GM12878 (cell line): ENCODE results near the gene FATE1. TPM values are rescaled to one million over a fixed set of nuclear protein-coding genes. Genes with fewer than 3 reads are reported as not detected.

ENCODE experiments used
- ATAC-seq: fragments of 200-7000 bp; cut with Tn5 transposase; 3 replicates; pipeline ENCODE4 v1.9.1; 2020; ENCODE audit warnings: mild to moderate bottlenecking, moderate library complexity
- BruUV-seq: library from RNA; stranded (reverse); fragments of 400-500 nt; replicated peaks from 2 replicates; lab custom pipeline; 2021; lab: Mats Ljungman, UMichigan
- CTCF ChIA-PET: fragments of 300-600 bp; sonication (Branson Sonifier 250); formaldehyde crosslinking; extraction: SDS; loops from one replicate; lab custom pipeline; 2021; ENCODE audit warnings: inconsistent platforms; lab: Yijun Ruan, JAX
- POLR2A ChIA-PET: fragments of 350-600 bp; formaldehyde crosslinking; extraction: SDS; loops from one replicate; lab custom pipeline; 2021; ENCODE audit warnings: inconsistent platforms; lab: Charles Lee
- RAD21 ChIA-PET: fragments of 300-600 bp; sonication (Branson Sonifier 250); formaldehyde crosslinking; loops from one replicate; lab custom pipeline; 2023; ENCODE audit warnings: antibody characterized with exemption; ENCODE audit not compliant: unreplicated experiment; lab: Charles Lee
- SMC1A ChIA-PET: fragments of 300-600 bp; sonication (Branson Sonifier 250); formaldehyde crosslinking; loops from one replicate; lab custom pipeline; 2023; ENCODE audit not compliant: unreplicated experiment, uncharacterized antibody; lab: Charles Lee
- DNase-seq: peaks from one replicate; pipeline ENCODE4 v3.0.0-alpha.2; 2011; ENCODE audit warnings: low read depth, low spot score
- FAIRE-seq: peaks from 3 replicates; lab custom pipeline; 2011; peaks lifted over from hg19 to GRCh38; lab: Jason Lieb, UNC
- H2AFZ ChIP-seq: 2 replicates; pipeline ENCODE4 v1.6.0; 2011; ENCODE audit warnings: low read depth, low read length, control low read depth; ENCODE audit not compliant: control insufficient read depth
- H3K27ac ChIP-seq: 2 replicates; pipeline ENCODE4 v1.5.1; 2011; ENCODE audit warnings: control low read depth; ENCODE audit not compliant: control insufficient read depth, insufficient read depth
- H3K27me3 ChIP-seq, 2 experiments: replicated peaks in 1 of 2; 2 replicates each; pipeline versions ENCODE4 v1.6.0 to v1.6.1; 2011; ENCODE audit warnings: low read length in 1 of 2; ENCODE audit not compliant: control insufficient read depth in 2 of 2, insufficient read depth in 2 of 2
- H3K36me3 ChIP-seq, 2 experiments: 2 replicates each; pipeline ENCODE4 v1.5.1; 2011; ENCODE audit warnings: low read length in 1 of 2; ENCODE audit not compliant: control insufficient read depth in 2 of 2, insufficient read depth in 2 of 2
- H3K4me1 ChIP-seq: 2 replicates; pipeline ENCODE4 v1.6.1; 2011; ENCODE audit warnings: mild to moderate bottlenecking, low read length, moderate library complexity, mixed read lengths; ENCODE audit not compliant: control insufficient read depth, insufficient read depth
- H3K4me2 ChIP-seq: 2 replicates; pipeline ENCODE4 v1.6.0; 2011; ENCODE audit warnings: control low read depth; ENCODE audit not compliant: control insufficient read depth, insufficient read depth
- H3K4me3 ChIP-seq: fragments of 200-600 bp; sonication (generic); 2 replicates; pipeline ENCODE4 v1.5.1; 2016
- H3K79me2 ChIP-seq: 2 replicates; pipeline ENCODE4 v1.6.0; 2011; ENCODE audit warnings: low read length; ENCODE audit not compliant: control insufficient read depth, insufficient read depth
- H3K9ac ChIP-seq: 2 replicates; pipeline ENCODE4 v1.8.0; 2011; ENCODE audit warnings: low read length, control low read depth, mixed read lengths; ENCODE audit not compliant: control insufficient read depth, insufficient read depth
- H3K9me3 ChIP-seq: replicated peaks from 3 replicates; pipeline ENCODE4 v1.5.1; 2011; ENCODE audit warnings: mild to moderate bottlenecking, low read length; ENCODE audit not compliant: control insufficient read depth, insufficient read depth
- H4K20me1 ChIP-seq: 2 replicates; pipeline ENCODE4 v1.6.0; 2011; ENCODE audit not compliant: control insufficient read depth, insufficient read depth
- CHD1 ChIP-seq: IDR thresholded peaks from 2 replicates; pipeline ENCODE4 v1.6.1; 2012; ENCODE audit warnings: low read depth, low read length, improper control_type of control experiment
- CHD2 ChIP-seq: IDR thresholded peaks from 2 replicates; pipeline ENCODE4 v1.6.1; 2011; ENCODE audit warnings: low read depth, low read length, improper control_type of control experiment, borderline replicate concordance
- EZH2 ChIP-seq: IDR thresholded peaks from 2 replicates; pipeline ENCODE4 v1.6.1; 2012; ENCODE audit warnings: low read depth, mild to moderate bottlenecking, control low read depth, inconsistent platforms, low read length, borderline replicate concordance; ENCODE audit not compliant: control insufficient read depth
- FOXM1 ChIP-seq: IDR thresholded peaks from 2 replicates; pipeline ENCODE4 v1.6.1; 2012; ENCODE audit warnings: low read depth, mild to moderate bottlenecking, inconsistent platforms, low read length, moderate library complexity
- GATAD2B ChIP-seq: fragments of 450-650 bp; conservative IDR thresholded peaks from 2 replicates; pipeline ENCODE4 v1.6.1; 2017; ENCODE audit warnings: low read depth, mild to moderate bottlenecking, moderate library complexity
- IKZF1 ChIP-seq: fragments of 450-650 bp; conservative IDR thresholded peaks from 2 replicates; pipeline ENCODE4 v1.6.1; 2017; ENCODE audit warnings: antibody characterized with exemption, mild to moderate bottlenecking
- KDM1A ChIP-seq: fragments of 200-600 bp; sonication (generic); IDR thresholded peaks from 2 replicates; pipeline ENCODE4 v1.6.1; 2016; ENCODE audit warnings: borderline replicate concordance
- MTA2 ChIP-seq: fragments of 450-650 bp; IDR thresholded peaks from 2 replicates; pipeline ENCODE4 v1.6.1; 2016; ENCODE audit warnings: low read depth, mild to moderate bottlenecking, moderate library complexity
- MTA3 ChIP-seq: IDR thresholded peaks from 2 replicates; pipeline ENCODE4 v1.6.1; 2012; ENCODE audit warnings: low read length, inconsistent platforms, borderline replicate concordance
- RUNX3 ChIP-seq: IDR thresholded peaks from 2 replicates; pipeline ENCODE4 v1.6.1; 2012; ENCODE audit warnings: low read length, inconsistent platforms
- SIN3A ChIP-seq: IDR thresholded peaks from 2 replicates; pipeline ENCODE4 v1.6.1; 2012; ENCODE audit warnings: low read depth, low read length, improper control_type of control experiment
- TBL1XR1 ChIP-seq: IDR thresholded peaks from 2 replicates; pipeline ENCODE4 v1.6.1; 2012; ENCODE audit warnings: low read depth, low read length, improper control_type of control experiment
- WGBS: methylation state at CpG from one replicate; pipeline ENCODE4 v1.1.6; 2016; ENCODE audit warnings: low lambda C conversion rate; ENCODE audit not compliant: insufficient replicate concordance, insufficient coverage; ENCODE audit errors: missing lambda C conversion rate; 5-methylcytosine and 5-hydroxymethylcytosine counted together
- in situ Hi-C: fragments of 300-500 bp; cut with MboI; formaldehyde crosslinking; loops from 9 replicates; pipeline ENCODE4 v1.14.3; 2018; ENCODE audit warnings: mixed read lengths
- intact Hi-C: fragments of 100-400 bp; cut with micrococcal nuclease; formaldehyde crosslinking; loops from one replicate; pipeline ENCODE4 v1.14.2; 2022; ENCODE audit not compliant: unreplicated experiment
- polyA plus RNA-seq, 11 experiments: library from polyadenylated mRNA; depleted of rRNA in 4 of 11; unstranded in 6 of 11; stranded (reverse) in 5 of 11; fragments of >200 nt; fragmentation: Nextera tagmentation in 4 of 11; fragmentation: Illumina TruSeq in 1 of 11; extraction: Ambion mirVana in 4 of 11; extraction: Trizol in 1 of 11; gene quantifications; 1 replicate in 1 of 11; 2 replicates in 10 of 11; pipeline versions ENCODE4 v1.2.1 to v1.2.3, GENCODE V29; 2011 to 2016; ENCODE audit warnings: inconsistent platforms in 2 of 11, missing spikeins in 2 of 11, low read depth in 1 of 11
- total RNA-seq, 4 experiments: library from RNA; depleted of rRNA in 3 of 4; stranded (reverse); fragments of >200 nt in 3 of 4; fragmentation: Illumina TruSeq in 1 of 4; extraction: Trizol in 1 of 4; gene quantifications; 2 replicates each; pipeline versions ENCODE4 v1.2.1 to v1.2.3, GENCODE V29; 2013 to 2021
- TF ChIP-seq, protein P1 (sequence below): fragments of 450-650 bp; formaldehyde crosslinking; IDR thresholded peaks from 2 replicates; pipeline ENCODE4 v1.4.0; 2020; ENCODE audit warnings: mild to moderate bottlenecking, moderate library complexity
- TF ChIP-seq, protein P2 (sequence below): IDR thresholded peaks from 2 replicates; pipeline ENCODE4 v1.6.1; 2012; ENCODE audit warnings: low read depth, low read length, improper control_type of control experiment

FATE1 gene
- total and polyA plus RNA-seq, 10 of the 15 experiments (the other 5 are each of a cell fraction or from before 2014, with no cell fraction given): 0.26 to 0.28 TPM; not detected in 8

DNA sequence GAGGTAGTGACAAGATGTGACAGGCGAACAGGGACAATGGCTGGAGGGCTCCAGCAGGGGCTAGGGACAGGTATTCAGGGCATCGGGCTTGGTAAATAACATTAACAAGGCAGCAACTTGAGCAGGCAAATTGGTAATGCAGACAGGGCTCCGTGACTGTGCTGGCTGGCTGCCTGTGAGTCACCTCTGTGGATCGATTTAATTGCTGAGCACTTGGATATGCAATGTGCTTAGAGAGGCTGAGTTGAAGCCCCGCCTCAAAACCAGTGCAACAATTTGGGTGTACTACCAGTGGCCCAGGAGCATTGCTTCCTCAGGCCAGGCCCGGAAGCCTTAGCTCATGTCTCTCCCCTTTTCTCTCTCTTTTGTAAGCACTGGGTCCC lies 38.2 kb downstream of the FATE1 start:
- 29% methylated on average over 6 of the region's 6 CpGs for WGBS

More for the DNA sequence above, 38.2 kb downstream of the FATE1 start:
- ChIA-PET POLR2A (no interaction called here), SMC1A (interaction anchor here (0.8 to 1.6 kb wide), 4 partner anchors 10 to 881 kb away, joined by 3 to 8 read pairs (median 4); no protein-coding TSS in a partner anchor), RAD21 (interaction anchor here (4.3 kb wide), 1 partner anchor 878 kb away, joined by 23 read pairs; no protein-coding TSS in a partner anchor), CTCF (interaction anchor here (1.1 to 5.6 kb wide), 4 partner anchors 11 to 877 kb away, joined by 3 to 55 read pairs (median 5); no protein-coding TSS in a partner anchor)
- Histone ChIP-seq H4K20me1 (no peaks in the 10 kb centered on the region), H2AFZ (no peak overlapping the region), H3K27me3 (no peaks in the 10 kb centered on the region; a peak in 1 of 4 replicates), H3K9ac (no peak overlapping the region), H3K9me3 (no peaks in the 10 kb centered on the region), H3K79me2 (no peaks in the 10 kb centered on the region), H3K4me1 (no peaks in the 10 kb centered on the region), H3K27ac (no peak overlapping the region), H3K4me2 (no peak overlapping the region), H3K4me3 (no peak overlapping the region), H3K36me3 (no peaks in the 10 kb centered on the region)
- ATAC-seq: no peak
- no TSS peak for BruUV-seq
- no peak for FAIRE-seq
- in situ Hi-C loops: loop anchor here (5.0 to 10.0 kb wide), 2 partner anchors 888 to 1171 kb away; no protein-coding TSS in a partner anchor
- intact Hi-C loops: loop anchor here (10.0 kb wide), 1 partner anchor 1171 kb away; no protein-coding TSS in a partner anchor
- DNase-seq: no peak
- no peak for TF ChIP-seq SIN3A
- TF ChIP-seq GATAD2B: no peak
- no peak for TF ChIP-seq RUNX3
- no peak for TF ChIP-seq FOXM1
- TF ChIP-seq MTA3: no peak
- TF ChIP-seq, protein P1, sequence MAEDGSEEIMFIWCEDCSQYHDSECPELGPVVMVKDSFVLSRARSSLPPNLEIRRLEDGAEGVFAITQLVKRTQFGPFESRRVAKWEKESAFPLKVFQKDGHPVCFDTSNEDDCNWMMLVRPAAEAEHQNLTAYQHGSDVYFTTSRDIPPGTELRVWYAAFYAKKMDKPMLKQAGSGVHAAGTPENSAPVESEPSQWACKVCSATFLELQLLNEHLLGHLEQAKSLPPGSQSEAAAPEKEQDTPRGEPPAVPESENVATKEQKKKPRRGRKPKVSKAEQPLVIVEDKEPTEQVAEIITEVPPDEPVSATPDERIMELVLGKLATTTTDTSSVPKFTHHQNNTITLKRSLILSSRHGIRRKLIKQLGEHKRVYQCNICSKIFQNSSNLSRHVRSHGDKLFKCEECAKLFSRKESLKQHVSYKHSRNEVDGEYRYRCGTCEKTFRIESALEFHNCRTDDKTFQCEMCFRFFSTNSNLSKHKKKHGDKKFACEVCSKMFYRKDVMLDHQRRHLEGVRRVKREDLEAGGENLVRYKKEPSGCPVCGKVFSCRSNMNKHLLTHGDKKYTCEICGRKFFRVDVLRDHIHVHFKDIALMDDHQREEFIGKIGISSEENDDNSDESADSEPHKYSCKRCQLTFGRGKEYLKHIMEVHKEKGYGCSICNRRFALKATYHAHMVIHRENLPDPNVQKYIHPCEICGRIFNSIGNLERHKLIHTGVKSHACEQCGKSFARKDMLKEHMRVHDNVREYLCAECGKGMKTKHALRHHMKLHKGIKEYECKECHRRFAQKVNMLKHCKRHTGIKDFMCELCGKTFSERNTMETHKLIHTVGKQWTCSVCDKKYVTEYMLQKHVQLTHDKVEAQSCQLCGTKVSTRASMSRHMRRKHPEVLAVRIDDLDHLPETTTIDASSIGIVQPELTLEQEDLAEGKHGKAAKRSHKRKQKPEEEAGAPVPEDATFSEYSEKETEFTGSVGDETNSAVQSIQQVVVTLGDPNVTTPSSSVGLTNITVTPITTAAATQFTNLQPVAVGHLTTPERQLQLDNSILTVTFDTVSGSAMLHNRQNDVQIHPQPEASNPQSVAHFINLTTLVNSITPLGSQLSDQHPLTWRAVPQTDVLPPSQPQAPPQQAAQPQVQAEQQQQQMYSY: no peak
- no peak for TF ChIP-seq CHD2
- TF ChIP-seq CHD1: no peak
- no peak for TF ChIP-seq MTA2
- TF ChIP-seq, protein P2, sequence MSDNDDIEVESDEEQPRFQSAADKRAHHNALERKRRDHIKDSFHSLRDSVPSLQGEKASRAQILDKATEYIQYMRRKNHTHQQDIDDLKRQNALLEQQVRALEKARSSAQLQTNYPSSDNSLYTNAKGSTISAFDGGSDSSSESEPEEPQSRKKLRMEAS: no peak
- no peak for TF ChIP-seq IKZF1
- TF ChIP-seq KDM1A: no peak
- no peak for TF ChIP-seq TBL1XR1
- no peak for TF ChIP-seq EZH2
